ENCODE results near the gene FEM1C. TPM values are rescaled to one million over a fixed set of nuclear protein-coding genes. Genes with fewer than 3 reads are reported as not detected.
A peak's percentile ranks its signal among the peaks of the same experiment; 100 is the strongest.

FEM1C gene
- total and polyA plus RNA-seq, 9 of the 15 experiments (the other 6 are each of a cell fraction or from before 2014, with no cell fraction given): 1.4 to 9.3 (median 4.3) TPM

GRCh38 chr5:115544043-115544435 lies 536 bp downstream of the FEM1C start (continued):
- TF ChIP-seq ZKSCAN3 (CRISPR knock-in tag; IDR thresholded peaks at IDR 0.05): no peak
- TF ChIP-seq JUN (IDR thresholded peaks at IDR 0.05; ENCODE audit: borderline replicate concordance, low read depth, low read length): no peak
- TF ChIP-seq JUN (CRISPR knock-in tag; IDR thresholded peaks at IDR 0.05; ENCODE audit: borderline replicate concordance): peak; percentile 31; the same call in 1 of the 2 replicates
- TF ChIP-seq NFRKB (IDR thresholded peaks at IDR 0.05; ENCODE audit: low read depth): 0 out of 2 replicates have a peak, but pooled peaks have one; percentile 22
- TF ChIP-seq NR2C1 (IDR thresholded peaks at IDR 0.05): no peak
- no peak for TF ChIP-seq NR2C1 (tag; IDR thresholded peaks at IDR 0.05)
- no peak for TF ChIP-seq E2F3 (CRISPR knock-in tag; IDR thresholded peaks at IDR 0.05)
- TF ChIP-seq PML (IDR thresholded peaks at IDR 0.05; ENCODE audit: low read length): 0 out of 2 replicates have a peak, but pooled peaks have one; percentile 12
- TF ChIP-seq ILK (tag; IDR thresholded peaks at IDR 0.05; ENCODE audit: borderline replicate concordance, low read depth): no peak
- TF ChIP-seq, protein P1, sequence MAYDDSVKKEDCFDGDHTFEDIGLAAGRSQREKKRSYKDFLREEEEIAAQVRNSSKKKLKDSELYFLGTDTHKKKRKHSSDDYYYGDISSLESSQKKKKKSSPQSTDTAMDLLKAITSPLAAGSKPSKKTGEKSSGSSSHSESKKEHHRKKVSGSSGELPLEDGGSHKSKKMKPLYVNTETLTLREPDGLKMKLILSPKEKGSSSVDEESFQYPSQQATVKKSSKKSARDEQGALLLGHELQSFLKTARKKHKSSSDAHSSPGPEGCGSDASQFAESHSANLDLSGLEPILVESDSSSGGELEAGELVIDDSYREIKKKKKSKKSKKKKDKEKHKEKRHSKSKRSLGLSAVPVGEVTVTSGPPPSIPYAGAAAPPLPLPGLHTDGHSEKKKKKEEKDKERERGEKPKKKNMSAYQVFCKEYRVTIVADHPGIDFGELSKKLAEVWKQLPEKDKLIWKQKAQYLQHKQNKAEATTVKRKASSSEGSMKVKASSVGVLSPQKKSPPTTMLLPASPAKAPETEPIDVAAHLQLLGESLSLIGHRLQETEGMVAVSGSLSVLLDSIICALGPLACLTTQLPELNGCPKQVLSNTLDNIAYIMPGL (CRISPR knock-in tag; IDR thresholded peaks at IDR 0.05): no peak
- no peak for TF ChIP-seq ZNF740 (CRISPR knock-in tag; IDR thresholded peaks at IDR 0.05)
- 0 out of 4 replicates have a peak, but pooled peaks of 1 of the 2 experiments have one; percentile 39 for TF ChIP-seq ZNF740 (tag; IDR thresholded peaks at IDR 0.05)
- TF ChIP-seq ZSCAN29 (IDR thresholded peaks at IDR 0.05): no peak
- TF ChIP-seq, protein P2, sequence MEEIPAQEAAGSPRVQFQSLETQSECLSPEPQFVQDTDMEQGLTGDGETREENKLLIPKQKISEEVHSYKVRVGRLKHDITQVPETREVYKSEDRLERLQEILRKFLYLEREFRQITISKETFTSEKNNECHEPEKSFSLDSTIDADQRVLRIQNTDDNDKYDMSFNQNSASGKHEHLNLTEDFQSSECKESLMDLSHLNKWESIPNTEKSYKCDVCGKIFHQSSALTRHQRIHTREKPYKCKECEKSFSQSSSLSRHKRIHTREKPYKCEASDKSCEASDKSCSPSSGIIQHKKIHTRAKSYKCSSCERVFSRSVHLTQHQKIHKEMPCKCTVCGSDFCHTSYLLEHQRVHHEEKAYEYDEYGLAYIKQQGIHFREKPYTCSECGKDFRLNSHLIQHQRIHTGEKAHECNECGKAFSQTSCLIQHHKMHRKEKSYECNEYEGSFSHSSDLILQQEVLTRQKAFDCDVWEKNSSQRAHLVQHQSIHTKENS (CRISPR knock-in tag; IDR thresholded peaks at IDR 0.05): no peak
